OCI-LY1 (cell line): Measurements from ENCODE around the gene KLHL5.
"Not testable (repeated sequence)": the region's sequence is repeated elsewhere in the genome, so short reads cannot be mapped to it uniquely, and the experiment has no call there.

Experiments used
- H2AFZ ChIP-seq: fragments of 200-600 bp; sonication (generic), shearing (Covaris generic); 2 replicates; pipeline ENCODE4 v1.6.0; 2014; ENCODE audit warnings: antibody characterized with exemption, mild to moderate bottlenecking, low read length
- H3F3A ChIP-seq: fragments of 200-600 bp; sonication (generic), shearing (Covaris generic); 2 replicates; pipeline ENCODE4 v1.6.0; 2014; ENCODE audit warnings: mild to moderate bottlenecking, antibody characterized with exemption, low read length, moderate library complexity; ENCODE audit not compliant: insufficient read depth
- H3K27ac ChIP-seq: fragments of 200-600 bp; sonication (generic); 2 replicates; pipeline ENCODE4 v1.5.1; 2014; ENCODE audit warnings: low read length, mixed run types, mild to moderate bottlenecking, low read depth; ENCODE audit not compliant: poor library complexity, severe bottlenecking
- H3K27me3 ChIP-seq: fragments of 200-600 bp; sonication (generic); 2 replicates; pipeline ENCODE4 v1.6.0; 2014; ENCODE audit warnings: antibody characterized with exemption, mild to moderate bottlenecking, low read length, moderate library complexity; ENCODE audit not compliant: insufficient read depth
- H3K36me3 ChIP-seq: fragments of 200-600 bp; sonication (generic); 2 replicates; pipeline ENCODE4 v1.6.1; 2014; ENCODE audit warnings: mild to moderate bottlenecking, antibody characterized with exemption, low read length, moderate library complexity, mixed read lengths; ENCODE audit not compliant: insufficient read depth
- H3K4me1 ChIP-seq: fragments of 200-600 bp; sonication (generic); 2 replicates; pipeline ENCODE4 v1.5.1; 2014; ENCODE audit warnings: mild to moderate bottlenecking, low read length, moderate library complexity; ENCODE audit not compliant: insufficient read depth, severe bottlenecking
- H3K4me2 ChIP-seq: fragments of 200-600 bp; sonication (generic), shearing (Covaris generic); 2 replicates; pipeline ENCODE4 v1.6.1; 2014; ENCODE audit warnings: low read length
- H3K4me3 ChIP-seq: fragments of 200-600 bp; sonication (generic); 2 replicates; pipeline ENCODE4 v1.5.1; 2014; ENCODE audit warnings: low read length, low read depth, mild to moderate bottlenecking, mixed read lengths; ENCODE audit not compliant: poor library complexity, severe bottlenecking
- H3K79me2 ChIP-seq: fragments of 200-600 bp; shearing (Covaris generic); 2 replicates; pipeline ENCODE4 v1.6.1; 2016; ENCODE audit warnings: mixed run types, low read length, mixed read lengths; ENCODE audit not compliant: insufficient read depth
- H3K9ac ChIP-seq: fragments of 200-600 bp; sonication (generic), shearing (Covaris generic); 2 replicates; pipeline ENCODE4 v1.6.1; 2014; ENCODE audit warnings: mild to moderate bottlenecking, low read length, mixed read lengths
- H3K9me2 ChIP-seq: fragments of 200-600 bp; sonication (generic), shearing (Covaris generic); 2 replicates; pipeline ENCODE4 v1.6.1; 2014; ENCODE audit warnings: low read depth, mild to moderate bottlenecking, low read length, mixed read lengths
- H3K9me3 ChIP-seq: fragments of 200-600 bp; shearing (Covaris generic); 2 replicates; pipeline ENCODE4 v1.6.1; 2014; ENCODE audit warnings: low read length, mixed read lengths
- H4K20me1 ChIP-seq: fragments of 200-600 bp; sonication (generic), shearing (Covaris generic); 2 replicates; pipeline ENCODE4 v1.6.0; 2016; ENCODE audit warnings: mild to moderate bottlenecking, low read length; ENCODE audit not compliant: insufficient read depth
- EZH2 ChIP-seq: fragments of 200-600 bp; sonication (generic), shearing (Covaris generic); IDR thresholded peaks from 2 replicates; pipeline ENCODE4 v1.8.0; 2017; ENCODE audit warnings: borderline replicate concordance, mixed run types, mild to moderate bottlenecking, antibody characterized with exemption, low read length, moderate library complexity, mixed read lengths
- TF ChIP-seq, protein P1 (sequence below): fragments of 200-600 bp; sonication (generic), shearing (Covaris generic); IDR thresholded peaks from 2 replicates; pipeline ENCODE4 v1.5.1; 2017; ENCODE audit warnings: mild to moderate bottlenecking, antibody characterized with exemption, low read length, moderate library complexity, mixed read lengths

The KLHL5 gene

DNA sequence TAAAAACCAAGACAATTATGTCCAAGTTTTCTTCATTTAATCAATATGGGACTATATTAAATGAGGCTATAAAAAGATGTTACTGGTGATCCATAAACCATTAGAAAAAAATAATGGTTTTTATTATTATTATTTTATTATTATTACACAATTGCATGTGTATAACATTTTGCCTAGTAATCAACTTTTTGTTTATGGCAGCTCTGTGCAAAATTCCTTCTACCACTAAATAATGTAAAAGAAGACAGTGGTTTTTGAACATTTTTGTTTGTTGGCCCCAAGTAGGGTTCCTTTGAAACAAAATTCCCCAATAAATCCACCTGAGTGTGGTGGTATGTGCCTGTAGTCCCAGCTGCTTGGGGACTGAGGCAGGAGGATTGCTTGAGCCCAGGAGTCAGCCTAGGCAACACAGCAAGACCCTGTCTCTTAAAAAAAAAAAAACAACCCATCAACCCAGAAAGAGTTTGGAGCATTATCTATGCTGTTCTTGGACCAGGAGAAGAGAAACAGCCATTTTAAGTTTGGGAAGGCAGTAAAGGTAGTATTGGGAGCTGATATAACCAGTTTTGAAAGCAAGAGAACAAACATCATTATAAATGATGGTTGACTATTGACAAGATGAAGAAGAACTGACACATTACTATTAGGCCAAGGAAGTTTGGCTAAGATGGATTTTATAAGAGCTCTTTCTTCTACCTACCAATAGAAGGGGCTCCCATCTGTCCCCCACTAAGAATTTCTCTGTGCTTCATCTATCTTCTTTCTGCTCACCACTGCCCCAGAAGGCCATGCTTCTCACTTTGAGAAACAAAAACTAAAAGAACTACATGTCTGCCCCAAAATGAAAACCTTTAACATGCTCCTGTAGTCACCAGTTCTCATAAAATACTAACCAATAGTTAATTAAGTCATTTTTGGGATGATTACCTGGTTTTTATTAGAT, 32.0 kb upstream of the KLHL5 start:
- peak overlapping the region; percentile 89 for H3K27ac ChIP-seq
- H3K9me2 ChIP-seq, result no peaks in the 10 kb centered on the region
- H3F3A ChIP-seq, result peaks cover 3% of the 10 kb centered on the region; the same call in 1 of the 2 replicates
- no peaks in the 10 kb centered on the region for H3K27me3 ChIP-seq
- H3K4me1 ChIP-seq, result peaks cover 63% of the 10 kb centered on the region
- no peak overlapping the region; the same call in 1 of the 2 replicates for H2AFZ ChIP-seq
- peaks cover 25% of the 10 kb centered on the region for H3K36me3 ChIP-seq
- no peaks in the 10 kb centered on the region for H4K20me1 ChIP-seq
- peak overlapping the region; percentile 86 for H3K4me2 ChIP-seq
- H3K9me3 ChIP-seq, result no peaks in the 10 kb centered on the region
- peak overlapping the region; percentile 70 for H3K9ac ChIP-seq
- peak overlapping the region; percentile 84 for H3K4me3 ChIP-seq
- TF ChIP-seq, protein P1, sequence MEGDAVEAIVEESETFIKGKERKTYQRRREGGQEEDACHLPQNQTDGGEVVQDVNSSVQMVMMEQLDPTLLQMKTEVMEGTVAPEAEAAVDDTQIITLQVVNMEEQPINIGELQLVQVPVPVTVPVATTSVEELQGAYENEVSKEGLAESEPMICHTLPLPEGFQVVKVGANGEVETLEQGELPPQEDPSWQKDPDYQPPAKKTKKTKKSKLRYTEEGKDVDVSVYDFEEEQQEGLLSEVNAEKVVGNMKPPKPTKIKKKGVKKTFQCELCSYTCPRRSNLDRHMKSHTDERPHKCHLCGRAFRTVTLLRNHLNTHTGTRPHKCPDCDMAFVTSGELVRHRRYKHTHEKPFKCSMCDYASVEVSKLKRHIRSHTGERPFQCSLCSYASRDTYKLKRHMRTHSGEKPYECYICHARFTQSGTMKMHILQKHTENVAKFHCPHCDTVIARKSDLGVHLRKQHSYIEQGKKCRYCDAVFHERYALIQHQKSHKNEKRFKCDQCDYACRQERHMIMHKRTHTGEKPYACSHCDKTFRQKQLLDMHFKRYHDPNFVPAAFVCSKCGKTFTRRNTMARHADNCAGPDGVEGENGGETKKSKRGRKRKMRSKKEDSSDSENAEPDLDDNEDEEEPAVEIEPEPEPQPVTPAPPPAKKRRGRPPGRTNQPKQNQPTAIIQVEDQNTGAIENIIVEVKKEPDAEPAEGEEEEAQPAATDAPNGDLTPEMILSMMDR, result peak; percentile 33; the same call in 1 of the 2 replicates
- no peak for TF ChIP-seq EZH2
- H3K79me2 ChIP-seq, result peaks cover 62% of the 10 kb centered on the region

DNA sequence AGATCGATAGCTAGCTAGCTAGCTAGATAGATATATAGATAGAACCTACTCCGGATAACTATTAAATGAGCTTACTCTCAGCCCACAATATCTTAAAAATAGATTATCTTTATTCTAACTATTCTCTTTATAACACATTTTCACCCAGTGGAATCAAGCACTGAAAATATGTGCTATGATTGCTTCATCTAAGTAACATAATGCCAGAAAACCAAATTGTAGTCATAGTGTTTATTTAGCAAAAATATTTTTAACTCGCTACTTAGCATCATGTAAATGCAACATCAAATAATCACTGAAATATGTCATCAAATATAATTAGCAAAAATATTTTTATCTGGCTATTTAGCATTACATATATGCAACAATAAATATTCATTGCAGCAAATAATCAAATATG, 31.3 kb upstream of the KLHL5 start:
- Histone ChIP-seq H3K27me3 (no peaks in the 10 kb centered on the region), H2AFZ (no peak overlapping the region; the same call in 1 of the 2 replicates), H3K9ac (peak overlapping the region; percentile 70), H3K79me2 (peaks cover 56% of the 10 kb centered on the region), H3K4me1 (peaks cover 64% of the 10 kb centered on the region), H3K9me3 (no peaks in the 10 kb centered on the region), H3K9me2 (no peaks in the 10 kb centered on the region), H3K4me3 (peak overlapping the region; percentile 84), H3K36me3 (peaks cover 19% of the 10 kb centered on the region), H3K4me2 (peak overlapping the region; percentile 86), H3F3A (peaks cover 3% of the 10 kb centered on the region; the same call in 1 of the 2 replicates), H3K27ac (peak overlapping the region; percentile 89), H4K20me1 (no peaks in the 10 kb centered on the region)
- TF ChIP-seq, protein P1, result no peak
- no peak for TF ChIP-seq EZH2

DNA sequence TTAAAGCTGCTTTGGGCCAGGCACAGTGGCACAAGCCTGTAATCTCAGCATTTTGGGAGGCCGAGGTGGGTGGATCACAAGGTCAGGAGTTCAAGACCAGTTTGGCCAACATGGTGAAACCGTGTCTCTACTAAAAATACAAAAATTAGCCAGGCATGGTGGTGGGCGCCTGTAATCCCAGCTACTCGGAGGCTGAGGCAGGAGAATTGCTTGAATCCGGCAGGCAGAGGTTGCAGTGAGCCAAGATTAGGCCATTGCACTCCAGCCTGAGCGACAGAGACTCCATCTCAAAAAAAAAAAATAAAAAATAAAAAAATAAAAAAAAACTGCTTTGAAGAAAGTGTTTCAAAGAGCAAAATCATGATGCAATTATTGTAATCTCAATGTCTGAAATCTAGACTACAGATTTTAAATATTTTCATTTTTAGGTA, 30.4 kb upstream of the KLHL5 start:
- Histone ChIP-seq H3K4me3 (peak overlapping the region; percentile 84), H3K4me1 (peaks cover 70% of the 10 kb centered on the region), H3K36me3 (peaks cover 17% of the 10 kb centered on the region), H3K9ac (peak overlapping the region; percentile 70), H3K27ac (peak overlapping the region; percentile 89), H3K79me2 (peaks cover 47% of the 10 kb centered on the region), H3K4me2 (peak overlapping the region; percentile 86)
- not testable (repeated sequence) for H3K9me2 ChIP-seq, H3K9me3 ChIP-seq, H3F3A ChIP-seq, H2AFZ ChIP-seq, H3K27me3 ChIP-seq, H4K20me1 ChIP-seq
